SKM-1 treated with dmso at 0.1 percent for 144 hours (cell line): ENCODE results near the gene KCTD10.

Experiments used
- DNase-seq: peaks from one replicate; lab custom pipeline; 2025; ENCODE audit not compliant: unreplicated experiment; lab: John Stamatoyannopoulos, UW

KCTD10 gene

DNA sequence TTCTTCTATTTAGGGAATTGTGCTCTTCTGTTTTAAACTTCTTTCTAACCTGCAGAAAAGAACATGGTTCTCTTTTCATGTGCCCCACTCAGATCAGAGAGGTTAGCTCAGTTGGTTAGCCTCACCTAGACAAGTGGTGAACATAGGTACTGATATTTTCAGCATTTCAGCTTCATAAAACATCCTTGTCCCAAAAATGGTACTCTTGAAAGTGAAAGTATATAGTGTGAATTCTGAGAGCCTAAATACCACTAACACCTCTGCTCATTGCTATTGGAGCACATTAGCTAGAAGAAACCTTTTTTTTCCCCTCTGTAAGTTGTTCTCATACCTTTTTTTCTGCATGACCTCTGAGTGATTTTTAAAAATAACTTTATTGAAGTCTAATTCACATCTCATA, 17.9 kb upstream of the KCTD10 start:
- no peak for DNase-seq

DNA sequence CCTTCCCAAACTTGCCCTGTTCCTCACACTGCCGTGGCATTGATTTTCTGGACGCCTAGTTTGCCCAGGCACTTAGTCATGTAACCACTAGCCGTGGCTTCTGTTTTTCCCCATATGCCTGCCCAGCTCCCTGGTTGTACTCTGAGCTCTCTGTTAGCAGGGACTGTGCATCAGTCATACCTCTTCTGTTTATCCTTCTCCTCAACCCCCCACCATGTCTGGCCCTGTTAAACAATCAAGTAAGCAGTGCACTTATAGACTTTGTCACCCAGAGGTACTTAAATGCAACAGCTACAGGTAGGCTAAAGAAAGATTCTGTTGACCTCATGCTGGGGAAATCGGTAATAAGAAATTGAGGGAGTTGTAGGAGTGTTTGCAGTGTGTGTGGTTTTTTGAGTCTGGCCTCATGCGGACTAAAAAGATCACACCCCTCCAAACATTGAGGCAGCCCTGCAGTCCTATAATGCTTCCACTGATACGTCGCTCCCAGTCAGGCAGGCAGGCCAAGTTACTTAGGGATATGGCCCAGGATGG, 17.3 kb upstream of the KCTD10 start:
- DNase-seq: no peak

DNA sequence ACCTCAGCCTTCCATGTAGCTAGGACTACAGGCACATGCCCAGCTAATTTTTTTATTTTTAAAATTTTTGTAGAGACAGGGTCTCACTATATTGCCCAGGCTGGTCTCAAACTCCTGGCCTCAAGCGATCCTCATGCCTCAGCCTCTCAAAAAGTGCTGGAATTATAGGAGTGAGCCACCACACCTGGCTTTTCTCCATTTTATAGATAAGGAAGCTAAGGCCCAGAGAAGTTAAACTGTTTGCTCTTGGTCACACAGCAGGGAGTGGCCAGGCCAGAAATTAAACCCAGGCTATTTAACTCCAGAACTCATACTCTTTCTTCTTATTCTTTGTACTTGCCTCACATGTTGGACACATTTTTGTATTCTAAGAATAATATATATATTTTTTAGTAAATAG, 16.8 kb upstream of the KCTD10 start:
- DNase-seq: no peak

DNA sequence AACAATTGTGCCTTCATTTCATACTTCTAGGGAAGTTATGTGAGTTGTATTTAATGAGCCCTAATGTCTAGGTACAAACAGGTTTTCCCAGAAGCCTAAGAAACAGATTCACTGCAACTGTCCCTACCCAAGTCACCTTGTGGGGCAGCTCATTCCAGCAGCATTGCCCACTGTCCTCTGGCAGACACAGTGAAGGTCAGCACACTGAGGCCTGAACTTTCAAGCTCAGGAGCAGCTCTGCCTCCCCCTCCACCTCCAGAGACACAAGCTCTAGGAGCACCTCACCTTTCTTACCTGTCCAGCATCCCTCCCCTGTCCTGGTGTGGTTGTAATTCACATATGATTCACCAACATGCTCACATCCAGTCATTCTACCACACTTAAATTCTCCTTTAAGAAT, 16.0 kb upstream of the KCTD10 start:
- DNase-seq: no peak

DNA sequence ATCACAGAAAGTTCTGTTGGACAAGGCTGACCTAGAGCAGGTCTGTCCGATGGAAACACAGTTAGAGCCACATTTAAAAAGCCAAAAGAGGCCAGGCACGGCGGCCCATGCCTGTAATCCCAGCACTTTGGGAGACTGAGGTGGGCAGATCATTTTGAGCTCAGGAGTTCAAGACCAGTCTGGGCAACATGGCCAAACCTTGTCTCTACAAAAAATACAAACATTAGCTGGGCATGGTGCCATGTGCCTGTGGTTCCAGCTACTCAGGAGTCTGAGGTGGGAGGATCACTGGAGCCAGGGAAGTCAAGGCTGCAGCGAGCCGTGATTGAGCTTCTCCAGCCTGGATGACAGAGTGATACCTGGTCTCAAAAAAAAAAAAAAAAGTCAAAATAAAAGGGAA, 15.3 kb upstream of the KCTD10 start:
- DNase-seq: no peak

DNA sequence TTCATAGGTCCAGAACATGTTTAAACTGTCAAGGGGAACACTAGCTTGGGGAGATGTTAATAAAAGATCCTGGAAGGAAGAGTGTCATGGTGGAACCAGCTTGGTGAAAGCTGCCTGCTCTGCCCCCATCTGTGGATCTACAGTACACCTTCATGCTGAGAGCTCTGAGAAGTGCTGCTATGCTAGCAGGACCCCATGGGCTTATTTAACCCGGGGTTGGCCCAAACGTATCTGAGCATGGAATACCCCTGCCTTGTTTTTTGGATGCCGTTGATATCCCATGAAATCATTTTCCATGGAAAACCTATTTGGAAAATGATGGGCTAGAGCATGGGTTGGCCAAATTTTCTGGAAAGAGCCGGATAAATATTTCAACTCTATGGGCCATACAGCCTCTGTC, 14.6 kb upstream of the KCTD10 start:
- DNase-seq: no peak

DNA sequence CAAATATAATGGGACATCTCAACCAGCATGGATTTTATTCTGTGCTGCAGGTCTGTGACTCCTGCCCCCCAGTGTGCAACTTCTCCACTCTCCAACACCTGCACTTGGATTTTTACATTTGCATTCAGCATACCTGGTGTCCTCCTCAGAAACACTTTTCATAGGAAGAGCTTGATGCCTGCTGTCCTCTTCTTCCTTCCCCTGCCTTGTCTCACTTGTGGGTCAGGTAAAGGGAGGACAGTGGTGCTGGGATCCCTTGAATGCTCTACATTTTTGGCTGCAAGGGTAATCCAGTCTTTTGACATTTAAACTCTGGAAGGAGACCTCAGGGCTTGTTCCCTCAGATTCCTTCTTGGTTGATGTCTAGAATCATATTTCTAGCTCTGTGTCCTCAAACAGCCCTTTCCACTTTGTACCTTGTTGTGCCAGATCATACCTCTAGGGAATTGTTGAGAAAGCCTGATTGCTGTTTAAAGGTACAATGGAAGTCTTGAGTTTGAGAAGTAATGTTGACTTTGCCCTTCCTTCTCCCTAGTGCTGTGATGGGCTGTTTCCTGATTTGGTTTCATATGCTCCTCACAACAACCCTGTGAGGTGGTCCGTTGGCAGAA, 13.0 kb upstream of the KCTD10 start:
- no peak for DNase-seq

DNA sequence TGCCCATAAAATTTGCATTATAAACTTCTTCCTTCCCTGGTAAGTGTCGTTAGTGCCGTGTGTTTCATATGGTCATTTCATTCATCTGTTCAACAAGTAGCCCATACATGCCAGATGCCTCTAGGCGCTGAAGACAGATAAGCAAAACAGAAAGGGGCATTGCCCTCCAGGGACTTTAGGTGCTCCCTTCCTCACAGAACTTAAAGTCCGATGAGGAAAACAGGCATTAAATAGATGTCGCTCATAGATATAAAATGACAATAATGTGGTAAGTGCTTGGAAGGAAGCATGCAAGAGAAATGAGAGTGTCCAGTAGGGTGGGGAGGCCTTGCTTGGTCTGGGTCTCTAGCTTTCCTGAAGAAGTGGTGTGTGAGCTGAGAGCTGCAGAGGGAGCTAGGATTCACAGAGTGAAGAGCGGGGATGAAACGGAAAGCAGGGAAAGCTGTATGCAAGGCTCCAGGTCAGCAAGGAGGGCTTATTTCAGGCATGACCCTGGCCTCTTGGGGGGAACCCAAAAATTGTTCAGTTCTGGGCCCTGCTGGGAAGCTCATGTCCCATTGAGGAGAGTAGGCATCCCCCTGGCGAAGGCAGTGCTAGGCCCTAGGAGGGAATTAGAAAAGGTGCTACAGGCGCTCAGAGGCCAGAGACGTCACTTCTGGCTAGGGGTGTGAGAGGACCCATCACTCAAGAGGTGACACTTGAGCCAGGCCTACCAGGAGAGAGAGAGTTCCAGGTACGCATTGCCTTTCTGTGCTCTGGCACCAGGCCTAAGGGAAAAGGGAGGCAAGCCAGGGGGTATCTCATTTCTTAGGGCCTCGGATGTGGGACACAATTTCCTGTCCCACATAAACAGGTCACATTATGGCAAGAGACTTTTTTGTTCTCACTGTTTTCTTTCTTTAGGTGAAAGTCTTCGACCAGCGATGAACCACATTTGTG, 12.2 kb upstream of the KCTD10 start:
- no peak for DNase-seq

DNA sequence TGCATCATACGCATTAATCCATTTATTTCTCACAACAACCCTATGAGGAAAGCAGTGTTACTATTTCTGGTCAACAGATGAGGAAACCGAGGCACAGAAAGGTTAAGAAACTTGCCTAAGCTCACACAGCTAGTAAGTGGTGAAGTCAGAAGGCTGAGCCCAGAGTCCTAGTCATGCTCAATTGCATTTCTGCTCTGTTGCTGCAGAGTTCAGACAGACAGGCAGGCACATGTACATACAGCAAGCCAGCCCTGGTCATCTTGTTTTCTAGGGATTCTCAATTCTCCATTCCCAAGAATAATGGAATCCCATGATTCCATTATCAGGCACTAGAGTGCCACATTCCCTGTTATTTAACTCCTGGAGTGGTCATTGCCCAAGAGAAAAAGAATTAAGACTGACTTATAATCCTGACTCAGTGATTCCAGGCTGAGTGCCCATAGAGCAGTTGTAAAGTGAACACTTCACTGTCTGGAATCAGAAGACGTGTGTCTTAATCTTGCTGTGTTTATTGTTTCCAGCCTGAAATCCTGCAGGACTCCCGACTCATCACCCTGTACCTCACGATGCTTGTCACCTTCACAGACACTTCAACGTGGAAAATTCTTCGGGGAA, 11.1 kb upstream of the KCTD10 start:
- no peak for DNase-seq

DNA sequence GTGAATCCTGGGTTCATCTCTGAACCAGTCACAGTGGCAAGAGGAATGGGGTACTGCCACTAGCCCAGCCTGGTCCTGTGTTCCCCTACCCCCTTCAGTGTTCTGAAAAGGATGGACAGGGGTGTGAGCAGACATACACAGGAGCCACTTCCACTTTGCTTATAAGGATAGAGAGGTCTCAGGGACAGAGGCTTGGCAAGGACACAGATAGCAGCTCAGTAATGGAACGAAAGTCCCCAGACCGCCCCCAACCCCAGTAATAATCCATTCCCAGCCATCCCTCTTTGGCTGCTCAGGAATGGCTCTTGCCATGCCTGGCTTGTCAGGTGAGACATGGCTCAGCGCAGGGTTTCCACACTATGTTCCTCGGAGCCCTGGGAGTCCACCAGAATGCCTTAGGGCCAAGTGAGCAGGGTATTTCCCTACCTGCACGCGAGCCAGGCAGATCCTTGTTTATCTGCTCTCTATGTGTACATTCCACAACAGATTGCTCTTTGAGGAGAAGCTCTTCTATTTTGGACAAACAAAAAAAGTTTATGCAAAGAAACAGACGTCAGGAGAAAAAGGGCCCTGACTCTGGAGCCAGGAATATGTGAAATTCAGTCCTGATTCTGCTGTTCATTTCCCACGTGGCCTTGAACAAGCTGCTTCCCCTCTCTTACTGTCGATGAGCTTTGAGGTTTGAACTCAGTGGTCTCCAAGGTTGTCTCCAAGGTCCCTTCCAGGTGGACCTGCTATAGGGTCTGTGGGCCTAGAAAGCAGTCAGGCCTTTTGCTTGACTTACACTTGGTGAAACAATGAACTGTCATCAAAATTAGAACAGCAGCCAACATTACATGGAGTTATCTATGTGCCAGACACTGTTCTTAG, 10.3 kb upstream of the KCTD10 start:
- DNase-seq: no peak

DNA sequence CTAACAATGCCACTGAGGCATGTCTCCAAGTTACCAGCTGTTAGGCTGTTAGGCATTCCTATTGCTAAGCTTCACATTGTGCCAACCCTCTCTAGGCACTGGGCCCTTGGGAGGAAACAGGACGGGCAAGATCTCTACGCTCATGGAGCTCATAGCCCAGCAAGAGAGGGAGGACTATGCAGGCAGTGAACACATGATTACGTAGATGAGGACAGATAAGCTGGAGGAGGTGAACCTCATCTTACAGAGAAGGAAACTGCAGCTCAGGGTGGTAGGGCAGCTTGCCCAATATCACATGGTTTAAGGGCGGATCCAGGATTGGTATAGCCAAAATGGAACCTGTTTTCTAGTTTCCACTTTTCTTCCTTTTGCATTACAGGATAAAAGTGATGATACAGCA, 8.1 kb upstream of the KCTD10 start:
- DNase-seq: no peak

DNA sequence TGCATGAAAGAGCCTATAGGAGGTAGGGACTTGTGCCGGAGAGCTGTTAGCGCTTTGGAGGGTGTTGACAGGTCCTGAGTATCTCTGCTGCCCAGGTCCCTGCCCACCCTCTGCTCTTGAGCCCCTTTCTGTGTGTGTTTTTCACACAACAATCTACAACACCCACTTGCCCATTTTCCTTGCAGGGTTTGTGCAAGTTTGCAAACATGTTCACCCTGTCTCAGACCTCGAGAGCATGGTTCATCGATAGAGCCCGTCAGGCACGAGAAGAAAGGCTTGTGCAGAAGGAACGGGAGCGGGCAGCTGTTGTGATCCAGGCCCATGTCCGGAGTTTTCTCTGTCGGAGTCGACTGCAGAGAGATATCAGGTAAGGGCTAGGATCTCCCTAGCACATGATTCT, 6.2 kb upstream of the KCTD10 start:
- DNase-seq: no peak

DNA sequence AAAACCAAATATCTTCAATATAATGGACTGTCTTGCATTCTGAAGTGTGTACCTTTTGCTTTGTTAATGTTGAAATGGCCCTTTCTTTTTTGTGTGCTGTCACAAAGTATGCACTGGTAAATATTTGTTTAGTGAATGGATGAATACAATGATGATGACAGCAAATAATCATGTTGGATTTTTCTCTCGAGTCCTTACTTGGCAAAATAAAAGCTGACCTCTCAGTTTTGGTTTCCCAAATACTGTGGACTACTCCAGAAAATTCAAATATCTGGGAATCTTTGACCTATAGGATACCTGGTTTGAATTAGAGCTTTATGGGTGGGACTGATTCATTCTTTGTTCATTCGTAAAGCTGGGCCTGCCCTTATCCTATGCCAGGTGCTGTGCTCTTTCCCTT, 5.8 kb upstream of the KCTD10 start:
- no peak for DNase-seq

DNA sequence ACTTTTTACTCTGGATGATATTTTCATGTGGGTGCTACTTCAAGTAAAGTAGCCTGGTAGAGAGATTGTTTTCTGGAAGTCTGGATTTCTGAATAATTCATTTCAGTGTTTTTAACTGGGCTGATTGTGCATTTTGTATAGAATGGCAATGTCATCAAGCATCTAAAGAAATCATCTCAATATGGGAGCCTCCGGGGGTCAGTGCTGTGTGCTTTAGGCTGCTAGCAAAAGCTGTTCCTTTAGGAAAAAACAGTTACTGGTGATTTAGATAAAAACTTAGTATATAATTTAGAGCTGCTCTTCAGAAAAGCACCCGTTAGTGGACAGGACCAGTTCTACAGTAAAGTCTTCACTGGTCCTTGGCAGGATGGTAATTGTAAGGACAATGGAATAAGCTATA, 5.4 kb upstream of the KCTD10 start:
- no peak for DNase-seq

DNA sequence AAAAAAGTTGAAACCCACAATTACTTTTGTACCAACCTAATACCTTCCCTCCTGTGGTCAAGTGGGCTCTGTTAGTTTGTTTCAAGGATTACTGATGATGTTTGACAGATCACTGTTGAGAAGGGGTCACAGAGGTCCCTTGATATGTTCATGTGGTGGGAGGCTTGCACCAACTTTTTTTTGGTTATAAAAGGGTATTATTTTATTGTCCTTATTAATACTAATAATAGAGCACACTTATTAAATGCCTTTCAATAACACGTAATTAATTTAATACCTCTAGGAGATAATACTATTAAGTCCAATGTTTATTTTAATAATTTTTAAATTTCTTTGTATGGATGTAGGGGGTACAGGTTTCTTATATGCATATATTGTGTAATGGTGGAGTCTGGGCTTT, 4.8 kb upstream of the KCTD10 start:
- no peak for DNase-seq

DNA sequence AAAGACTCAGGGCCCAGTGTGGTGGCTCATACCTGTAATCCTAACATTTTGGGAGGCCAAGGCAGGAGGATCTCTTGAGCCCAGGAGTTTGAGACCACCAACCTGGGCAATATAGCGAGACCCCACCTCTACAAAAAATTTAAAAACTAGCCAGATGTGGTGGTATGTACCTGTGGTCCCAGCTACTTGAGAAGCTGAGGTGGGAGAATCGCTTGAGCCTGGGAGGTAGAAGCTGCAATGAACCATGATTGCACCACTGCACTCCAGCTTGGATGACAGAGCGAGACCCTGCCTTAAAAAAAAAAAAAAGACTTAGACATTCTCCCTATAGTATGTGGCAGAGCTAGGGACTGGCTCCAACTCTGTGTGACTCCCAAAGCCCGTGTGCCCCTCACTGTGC, 3.3 kb upstream of the KCTD10 start:
- DNase-seq: no peak

DNA sequence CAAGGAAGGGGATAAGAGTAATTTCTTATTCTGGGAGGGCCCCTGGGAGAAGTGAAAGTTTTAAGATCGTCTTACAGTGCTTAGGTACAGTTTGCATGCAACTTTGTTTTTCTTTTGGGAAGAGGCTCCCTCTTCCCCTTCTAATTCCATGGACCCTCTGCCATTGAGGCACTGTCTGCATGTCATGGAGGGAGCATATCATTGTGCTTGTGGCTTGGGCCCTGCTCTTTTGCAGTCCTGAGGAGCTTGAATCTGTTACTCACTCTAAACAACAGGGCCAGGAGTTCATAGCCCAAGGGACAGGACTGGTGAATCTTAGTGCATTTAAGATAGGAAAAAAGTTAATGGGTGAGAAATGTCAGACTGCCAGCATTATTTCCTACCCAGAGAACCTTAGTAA, 2.7 kb upstream of the KCTD10 start:
- DNase-seq: no peak

DNA sequence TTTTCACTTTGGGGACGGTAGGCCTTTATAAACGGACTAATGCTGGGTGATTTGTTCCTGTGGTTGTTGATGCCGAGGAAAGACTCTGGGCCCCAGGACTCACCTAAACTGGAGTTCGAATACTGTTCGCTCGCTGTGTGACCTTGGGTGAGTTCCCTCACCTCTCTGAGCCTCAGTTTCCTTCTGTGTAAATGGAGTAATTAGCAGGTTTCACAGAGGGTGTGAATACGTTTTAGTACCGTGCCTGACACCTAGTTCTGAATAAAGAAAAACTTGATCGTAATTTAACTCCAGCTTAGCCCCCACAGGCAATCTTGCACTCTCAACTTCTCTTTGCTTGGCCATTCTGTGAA, 839 bp upstream of the KCTD10 start:
- no peak for DNase-seq

DNA sequence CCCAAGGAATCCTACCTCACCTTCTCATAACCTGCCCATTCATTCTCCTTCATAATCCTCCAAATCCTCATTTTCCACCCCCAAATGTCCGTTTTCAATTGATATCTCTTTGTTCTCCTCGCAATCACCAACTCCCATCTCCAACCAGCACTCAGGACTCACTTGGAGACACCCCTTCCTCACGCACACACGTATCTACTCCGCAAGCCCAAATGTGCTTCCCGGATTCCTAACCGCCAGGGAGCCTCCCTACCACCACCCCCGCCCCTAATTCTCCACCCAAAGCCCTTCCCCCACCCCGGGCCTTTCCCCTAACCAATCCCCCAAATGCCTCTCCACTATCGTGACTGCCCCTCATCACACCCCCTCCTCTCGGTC, 304 bp downstream of the KCTD10 start:
- no peak for DNase-seq

DNA sequence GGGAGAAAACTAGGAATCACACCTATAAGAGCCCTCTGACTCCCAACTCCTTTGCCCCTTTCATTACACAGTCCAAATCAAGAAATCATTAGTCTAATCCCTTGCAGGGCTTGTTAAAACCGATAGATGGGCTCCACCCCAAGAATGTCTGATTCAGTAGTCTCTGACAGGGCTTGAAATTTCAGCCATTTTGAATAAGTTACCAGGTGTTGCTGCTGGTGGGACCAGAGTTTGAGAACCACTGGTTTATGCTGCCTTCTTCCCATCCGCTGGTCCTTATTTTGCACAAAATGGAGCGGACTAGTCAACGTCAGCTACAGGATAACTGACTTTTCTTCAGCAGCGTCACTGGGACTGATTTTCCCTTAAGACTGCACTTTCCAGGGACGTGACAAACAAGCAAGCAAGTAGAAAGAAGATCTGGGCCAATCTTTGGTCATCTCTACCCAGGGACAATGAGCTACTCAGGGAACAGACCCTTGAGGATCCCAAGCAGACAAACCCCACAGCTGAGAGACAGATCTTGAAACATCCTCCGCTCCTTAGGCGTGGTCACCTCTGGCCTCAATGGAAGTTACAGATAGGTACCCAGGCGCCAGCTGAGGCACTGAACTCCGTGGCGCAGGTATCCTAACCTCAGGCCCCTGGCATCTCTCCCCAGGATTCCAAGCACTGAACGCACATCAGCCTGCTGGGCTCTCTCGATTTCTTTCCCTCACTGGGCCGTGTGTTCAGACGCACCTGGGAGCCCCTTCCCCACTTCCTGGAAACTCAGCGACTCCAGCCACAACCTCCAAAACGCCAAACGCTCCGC, 900 bp downstream of the KCTD10 start:
- DNase-seq: no peak
